ENCODE data around the gene APOO. TPM values are rescaled to one million over a fixed set of nuclear protein-coding genes. Genes with fewer than 3 reads are reported as not detected.

The APOO gene
- total RNA-seq, 1 experiment from 2014 or later = 23.4 TPM

DNA sequence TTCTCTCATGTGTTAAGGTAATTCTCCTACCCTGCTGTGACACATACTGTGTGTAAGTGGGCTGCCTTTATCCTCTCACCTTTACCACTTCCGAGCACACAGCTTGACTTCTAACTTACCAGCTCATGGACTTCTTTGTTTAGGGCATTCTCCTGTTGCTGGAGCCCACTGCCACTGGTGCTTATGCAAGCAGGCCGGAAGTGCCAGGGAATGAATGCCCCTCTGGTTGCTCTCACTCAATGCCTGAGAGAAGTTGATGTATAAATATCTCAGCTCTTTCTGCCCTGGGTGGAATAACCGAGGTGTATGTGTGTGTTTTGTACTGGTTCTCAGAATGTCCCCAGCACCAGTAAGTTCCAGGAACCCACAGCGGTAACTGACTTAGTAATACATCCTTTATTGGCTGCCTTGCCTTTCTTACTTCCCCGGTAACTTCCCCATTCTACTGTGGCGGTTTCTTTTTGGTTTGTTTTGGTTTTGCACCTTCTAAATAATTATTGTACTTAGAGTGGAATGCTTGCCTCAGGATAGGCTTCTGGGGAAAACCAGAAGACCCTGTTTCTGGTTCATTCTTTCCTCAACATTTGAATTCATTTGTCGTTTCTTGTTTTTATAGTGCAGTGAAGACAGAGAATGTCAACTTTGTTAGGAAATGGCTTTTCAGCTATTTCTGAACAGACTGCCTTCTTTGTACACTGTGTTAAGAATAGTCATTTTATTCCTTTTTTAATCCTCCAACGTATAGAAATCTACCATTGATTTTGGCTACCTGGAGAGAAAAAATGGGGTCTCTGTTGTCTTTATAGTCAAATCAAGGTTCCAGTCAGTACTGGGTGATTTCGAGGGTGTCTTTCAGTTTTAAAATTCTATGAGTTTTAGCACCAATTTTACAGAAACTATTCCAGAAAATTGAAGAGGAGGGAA lies 45.5 kb upstream of the APOO start:
- Histone ChIP-seq H3K27me3 (replicated peaks; ENCODE audit: control insufficient read depth, insufficient read depth, low read length) (no peaks in the 10 kb centered on the region), H3K4me1 (no peaks in the 10 kb centered on the region), H3K4me3 (ENCODE audit: low read depth, low read length) (no peak overlapping the region), H3K9me3 (no peaks in the 10 kb centered on the region), H3K36me3 (ENCODE audit: control insufficient read depth, insufficient read depth, low read length) (no peaks in the 10 kb centered on the region)
- no peak overlapping the region for H3K27ac Mint-ChIP-seq (ENCODE audit: unreplicated experiment)
- DNase-seq = no peak
- ChIA-PET POLR2A (no interaction called here), CTCF (no interaction called here)
- no peaks in the 10 kb centered on the region for H3K4me1 Mint-ChIP-seq (ENCODE audit: low read depth, unreplicated experiment)
- no TSS peak for BruUV-seq (replicated peaks)
- TF ChIP-seq, protein P1, sequence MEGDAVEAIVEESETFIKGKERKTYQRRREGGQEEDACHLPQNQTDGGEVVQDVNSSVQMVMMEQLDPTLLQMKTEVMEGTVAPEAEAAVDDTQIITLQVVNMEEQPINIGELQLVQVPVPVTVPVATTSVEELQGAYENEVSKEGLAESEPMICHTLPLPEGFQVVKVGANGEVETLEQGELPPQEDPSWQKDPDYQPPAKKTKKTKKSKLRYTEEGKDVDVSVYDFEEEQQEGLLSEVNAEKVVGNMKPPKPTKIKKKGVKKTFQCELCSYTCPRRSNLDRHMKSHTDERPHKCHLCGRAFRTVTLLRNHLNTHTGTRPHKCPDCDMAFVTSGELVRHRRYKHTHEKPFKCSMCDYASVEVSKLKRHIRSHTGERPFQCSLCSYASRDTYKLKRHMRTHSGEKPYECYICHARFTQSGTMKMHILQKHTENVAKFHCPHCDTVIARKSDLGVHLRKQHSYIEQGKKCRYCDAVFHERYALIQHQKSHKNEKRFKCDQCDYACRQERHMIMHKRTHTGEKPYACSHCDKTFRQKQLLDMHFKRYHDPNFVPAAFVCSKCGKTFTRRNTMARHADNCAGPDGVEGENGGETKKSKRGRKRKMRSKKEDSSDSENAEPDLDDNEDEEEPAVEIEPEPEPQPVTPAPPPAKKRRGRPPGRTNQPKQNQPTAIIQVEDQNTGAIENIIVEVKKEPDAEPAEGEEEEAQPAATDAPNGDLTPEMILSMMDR (IDR thresholded peaks at IDR 0.05; ENCODE audit: insufficient read depth in 1 of 2, low read depth in 1 of 2, low read length in 1 of 2, severe bottlenecking in 1 of 2, unreplicated experiment in 1 of 2) = no peak
- intact Hi-C loops (cut with micrococcal nuclease; ENCODE audit: unreplicated experiment) = no loop called here
- no peaks in the 10 kb centered on the region for H3K9me3 Mint-ChIP-seq (ENCODE audit: unreplicated experiment)
- H3K36me3 Mint-ChIP-seq (ENCODE audit: insufficient read depth, unreplicated experiment) = no peaks in the 10 kb centered on the region
- no peak overlapping the region for H3K4me3 Mint-ChIP-seq (ENCODE audit: unreplicated experiment)
- H3K27me3 Mint-ChIP-seq (ENCODE audit: insufficient read depth, unreplicated experiment) = no peaks in the 10 kb centered on the region

DNA sequence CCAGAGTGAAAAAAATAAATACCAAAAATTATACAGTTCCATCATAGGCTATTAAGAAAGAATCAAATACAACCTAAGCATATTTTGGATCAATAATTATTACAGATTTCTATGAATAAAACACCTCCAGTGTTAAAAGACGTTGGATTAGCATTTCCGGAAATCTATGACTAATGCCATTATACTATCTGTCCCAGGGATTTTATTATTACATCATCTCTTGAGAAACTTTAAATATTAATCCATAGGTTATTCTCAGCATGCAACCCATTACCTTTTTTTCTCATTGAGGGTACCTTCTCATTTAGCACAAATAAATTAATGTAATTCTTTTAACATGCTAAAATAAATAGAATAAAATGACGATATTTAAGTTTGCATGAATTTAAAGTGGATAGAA lies 44.7 kb upstream of the APOO start:
- intact Hi-C loops (cut with micrococcal nuclease; ENCODE audit: unreplicated experiment) = no loop called here
- Histone ChIP-seq H3K9me3 (no peaks in the 10 kb centered on the region), H3K4me3 (ENCODE audit: low read depth, low read length) (no peak overlapping the region), H3K4me1 (no peaks in the 10 kb centered on the region), H3K27me3 (replicated peaks; ENCODE audit: control insufficient read depth, insufficient read depth, low read length) (no peaks in the 10 kb centered on the region), H3K36me3 (ENCODE audit: control insufficient read depth, insufficient read depth, low read length) (no peaks in the 10 kb centered on the region)
- BruUV-seq (replicated peaks) = no TSS peak
- Mint-ChIP-seq H3K9me3 (ENCODE audit: unreplicated experiment) (no peaks in the 10 kb centered on the region), H3K4me1 (ENCODE audit: low read depth, unreplicated experiment) (no peaks in the 10 kb centered on the region), H3K27ac (ENCODE audit: unreplicated experiment) (no peak overlapping the region), H3K36me3 (ENCODE audit: insufficient read depth, unreplicated experiment) (no peaks in the 10 kb centered on the region), H3K27me3 (ENCODE audit: insufficient read depth, unreplicated experiment) (no peaks in the 10 kb centered on the region), H3K4me3 (ENCODE audit: unreplicated experiment) (no peak overlapping the region)
- ChIA-PET CTCF (no interaction called here), POLR2A (no interaction called here)
- TF ChIP-seq, protein P1 (IDR thresholded peaks at IDR 0.05; ENCODE audit: insufficient read depth in 1 of 2, low read depth in 1 of 2, low read length in 1 of 2, severe bottlenecking in 1 of 2, unreplicated experiment in 1 of 2) = no peak
- DNase-seq = no peak

DNA sequence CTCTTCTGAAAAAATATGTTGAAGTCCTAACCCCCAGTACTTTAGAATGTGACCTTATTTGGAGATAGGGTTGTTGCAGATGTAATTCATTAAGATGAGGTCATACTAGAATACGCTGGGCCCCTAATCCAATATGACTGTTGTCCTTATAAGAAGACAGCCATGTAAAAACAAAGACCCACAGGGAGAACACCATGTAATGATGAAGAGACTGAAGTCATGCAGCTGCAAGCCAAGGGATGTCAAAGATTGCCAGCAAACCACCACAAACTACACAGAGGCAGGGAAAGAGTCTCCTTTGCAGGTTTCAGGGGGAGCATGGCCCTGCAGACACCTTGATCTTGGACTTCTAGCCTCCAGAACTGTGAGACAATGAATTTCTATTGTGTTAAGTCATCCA lies 37.5 kb upstream of the APOO start:
- Mint-ChIP-seq H3K36me3 (ENCODE audit: insufficient read depth, unreplicated experiment) (no peaks in the 10 kb centered on the region), H3K27ac (ENCODE audit: unreplicated experiment) (no peak overlapping the region), H3K27me3 (ENCODE audit: insufficient read depth, unreplicated experiment) (peaks cover 3% of the 10 kb centered on the region), H3K4me1 (ENCODE audit: low read depth, unreplicated experiment) (no peaks in the 10 kb centered on the region), H3K4me3 (ENCODE audit: unreplicated experiment) (no peak overlapping the region), H3K9me3 (ENCODE audit: unreplicated experiment) (no peaks in the 10 kb centered on the region)
- TF ChIP-seq, protein P1 (IDR thresholded peaks at IDR 0.05; ENCODE audit: insufficient read depth in 1 of 2, low read depth in 1 of 2, low read length in 1 of 2, severe bottlenecking in 1 of 2, unreplicated experiment in 1 of 2) = no peak
- CTCF ChIA-PET = no interaction called here
- POLR2A ChIA-PET = no interaction called here
- BruUV-seq (replicated peaks) = no TSS peak
- no peak overlapping the region for H3K4me3 ChIP-seq (ENCODE audit: low read depth, low read length)
- H3K4me1 ChIP-seq = no peaks in the 10 kb centered on the region
- H3K36me3 ChIP-seq (ENCODE audit: control insufficient read depth, insufficient read depth, low read length) = no peaks in the 10 kb centered on the region
- intact Hi-C loops (cut with micrococcal nuclease; ENCODE audit: unreplicated experiment) = no loop called here
- H3K27me3 ChIP-seq (replicated peaks; ENCODE audit: control insufficient read depth, insufficient read depth, low read length) = no peaks in the 10 kb centered on the region
- DNase-seq = no peak
- H3K9me3 ChIP-seq = no peaks in the 10 kb centered on the region

Data from Caco-2 (cell line).